SU-DHL-6 (cell line): ENCODE results near the gene SELENOS.
"Not testable (repeated sequence)": the region's sequence is repeated elsewhere in the genome, so short reads cannot be mapped to it uniquely, and the experiment has no call there.

Experiments
- H2AFZ ChIP-seq: fragments of 200-600 bp; sonication (generic); 2 replicates; pipeline ENCODE4 v1.6.1; 2014; ENCODE audit warnings: low read depth, mild to moderate bottlenecking, moderate library complexity, mixed read lengths, antibody characterized with exemption, low read length; ENCODE audit not compliant: severe bottlenecking
- H3F3A ChIP-seq: fragments of 200-600 bp; shearing (Covaris generic); 2 replicates; pipeline ENCODE4 v1.6.0; 2016; ENCODE audit warnings: antibody characterized with exemption, mild to moderate bottlenecking; ENCODE audit not compliant: insufficient read depth
- H3K27ac ChIP-seq: fragments of 200-600 bp; sonication (generic); 2 replicates; pipeline ENCODE4 v1.5.1; 2016; ENCODE audit warnings: low read depth, mild to moderate bottlenecking, low read length, moderate library complexity, mixed read lengths
- H3K27me3 ChIP-seq: fragments of 200-600 bp; sonication (generic), shearing (Covaris generic); 2 replicates; pipeline ENCODE4 v1.6.0; 2014; ENCODE audit warnings: mild to moderate bottlenecking, low read length
- H3K36me3 ChIP-seq: fragments of 200-600 bp; sonication (generic); 2 replicates; pipeline ENCODE4 v1.6.1; 2014; ENCODE audit warnings: mild to moderate bottlenecking, low read length, mixed read lengths
- H3K4me2 ChIP-seq: fragments of 300-600, 200-600 bp; shearing (Covaris generic), sonication (generic); 2 replicates; pipeline ENCODE4 v1.6.0; 2014; ENCODE audit warnings: low read length, low read depth, mild to moderate bottlenecking; ENCODE audit not compliant: poor library complexity, severe bottlenecking
- H3K4me3 ChIP-seq: fragments of 200-600 bp; sonication (generic); 2 replicates; pipeline ENCODE4 v1.5.1; 2014; ENCODE audit warnings: antibody characterized with exemption, low read length, mild to moderate bottlenecking, mixed read lengths; ENCODE audit not compliant: insufficient read depth, poor library complexity, severe bottlenecking
- H3K79me2 ChIP-seq: fragments of 200-600 bp; sonication (generic); 2 replicates; pipeline ENCODE4 v1.6.1; 2014; ENCODE audit warnings: mild to moderate bottlenecking, low read length, moderate library complexity; ENCODE audit not compliant: insufficient read depth
- H3K9ac ChIP-seq: fragments of 200-600 bp; sonication (generic); 2 replicates; pipeline ENCODE4 v1.7.0; 2014; ENCODE audit warnings: mild to moderate bottlenecking, low read length
- H3K9me2 ChIP-seq: fragments of 200-600 bp; sonication (generic); replicated peaks from 2 replicates; pipeline ENCODE4 v1.6.1; 2014; ENCODE audit warnings: low read length; ENCODE audit not compliant: insufficient read depth
- H3K9me3 ChIP-seq: fragments of 200-600 bp; sonication (generic); 2 replicates; pipeline ENCODE4 v1.6.1; 2014; ENCODE audit warnings: low read length, mixed read lengths; ENCODE audit not compliant: insufficient read depth
- H4K20me1 ChIP-seq: fragments of 200-600 bp; sonication (generic); 2 replicates; pipeline ENCODE4 v1.6.1; 2014; ENCODE audit warnings: low read depth, mild to moderate bottlenecking, antibody characterized with exemption, low read length, moderate library complexity, mixed read lengths
- EZH2phosphoT487 ChIP-seq: fragments of 200-600 bp; sonication (generic), shearing (Covaris generic); conservative IDR thresholded peaks from 2 replicates; pipeline ENCODE4 v1.6.1; 2018; ENCODE audit warnings: mild to moderate bottlenecking, antibody characterized with exemption, low read length, moderate library complexity, mixed read lengths
- TF ChIP-seq, protein P1 (sequence below): fragments of 200-600 bp; sonication (generic); IDR thresholded peaks from one replicate; pipeline ENCODE4 v1.5.1; 2017; ENCODE audit warnings: antibody characterized with exemption, mild to moderate bottlenecking, low read length, moderate library complexity; ENCODE audit not compliant: insufficient read depth, poor library complexity, severe bottlenecking

SELENOS gene

GRCh38 chr15:101293122-101293521 lies 15.8 kb upstream of the SELENOS start:
- TF ChIP-seq EZH2phosphoT487, result no peak
- TF ChIP-seq, protein P1, sequence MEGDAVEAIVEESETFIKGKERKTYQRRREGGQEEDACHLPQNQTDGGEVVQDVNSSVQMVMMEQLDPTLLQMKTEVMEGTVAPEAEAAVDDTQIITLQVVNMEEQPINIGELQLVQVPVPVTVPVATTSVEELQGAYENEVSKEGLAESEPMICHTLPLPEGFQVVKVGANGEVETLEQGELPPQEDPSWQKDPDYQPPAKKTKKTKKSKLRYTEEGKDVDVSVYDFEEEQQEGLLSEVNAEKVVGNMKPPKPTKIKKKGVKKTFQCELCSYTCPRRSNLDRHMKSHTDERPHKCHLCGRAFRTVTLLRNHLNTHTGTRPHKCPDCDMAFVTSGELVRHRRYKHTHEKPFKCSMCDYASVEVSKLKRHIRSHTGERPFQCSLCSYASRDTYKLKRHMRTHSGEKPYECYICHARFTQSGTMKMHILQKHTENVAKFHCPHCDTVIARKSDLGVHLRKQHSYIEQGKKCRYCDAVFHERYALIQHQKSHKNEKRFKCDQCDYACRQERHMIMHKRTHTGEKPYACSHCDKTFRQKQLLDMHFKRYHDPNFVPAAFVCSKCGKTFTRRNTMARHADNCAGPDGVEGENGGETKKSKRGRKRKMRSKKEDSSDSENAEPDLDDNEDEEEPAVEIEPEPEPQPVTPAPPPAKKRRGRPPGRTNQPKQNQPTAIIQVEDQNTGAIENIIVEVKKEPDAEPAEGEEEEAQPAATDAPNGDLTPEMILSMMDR, result no peak
- H3K9me3 ChIP-seq, result peaks cover 7% of the 10 kb centered on the region; the same call in 1 of the 2 replicates
- H3K36me3 ChIP-seq, result peaks cover 30% of the 10 kb centered on the region
- peak overlapping the region; percentile 6; the same call in 1 of the 2 replicates for H3K27ac ChIP-seq
- no peaks in the 10 kb centered on the region for H3K9me2 ChIP-seq
- H4K20me1 ChIP-seq, result peaks cover 28% of the 10 kb centered on the region
- H3F3A ChIP-seq, result peaks cover 31% of the 10 kb centered on the region
- peaks cover 69% of the 10 kb centered on the region for H3K79me2 ChIP-seq
- H3K4me3 ChIP-seq, result peak overlapping the region; percentile 90
- peak overlapping the region; percentile 97 for H3K4me2 ChIP-seq
- no peaks in the 10 kb centered on the region for H3K27me3 ChIP-seq
- H2AFZ ChIP-seq, result no peak overlapping the region
- H3K9ac ChIP-seq, result peak overlapping the region; percentile 89

- Histone ChIP-seq H3K9me3 (no peaks in the 10 kb centered on the region), H3F3A (peaks cover 25% of the 10 kb centered on the region), H4K20me1 (peaks cover 39% of the 10 kb centered on the region), H3K4me3 (no peak overlapping the region), H3K9me2 (no peaks in the 10 kb centered on the region), H3K4me2 (no peak overlapping the region), H3K27me3 (no peaks in the 10 kb centered on the region), H3K79me2 (peaks cover 71% of the 10 kb centered on the region), H3K9ac (no peak overlapping the region), H3K27ac (no peak overlapping the region), H3K36me3 (peaks cover 64% of the 10 kb centered on the region), H2AFZ (no peak overlapping the region)
- TF ChIP-seq EZH2phosphoT487, result no peak
- TF ChIP-seq, protein P1, result peak; percentile 65
Observed at GRCh38 chr15:101288905-101289513, 11.7 kb upstream of the SELENOS start.

GRCh38 chr15:101287342-101287741 lies 10.1 kb upstream of the SELENOS start:
- H3K4me2 ChIP-seq, H3K27me3 ChIP-seq, H3K9ac ChIP-seq, H3K9me3 ChIP-seq, H3K4me3 ChIP-seq, H3K27ac ChIP-seq, H2AFZ ChIP-seq, H3K9me2 ChIP-seq: not testable (repeated sequence)
- Histone ChIP-seq H4K20me1 (peaks cover 27% of the 10 kb centered on the region), H3K79me2 (peaks cover 54% of the 10 kb centered on the region), H3F3A (peaks cover 27% of the 10 kb centered on the region), H3K36me3 (peaks cover 68% of the 10 kb centered on the region)

DNA sequence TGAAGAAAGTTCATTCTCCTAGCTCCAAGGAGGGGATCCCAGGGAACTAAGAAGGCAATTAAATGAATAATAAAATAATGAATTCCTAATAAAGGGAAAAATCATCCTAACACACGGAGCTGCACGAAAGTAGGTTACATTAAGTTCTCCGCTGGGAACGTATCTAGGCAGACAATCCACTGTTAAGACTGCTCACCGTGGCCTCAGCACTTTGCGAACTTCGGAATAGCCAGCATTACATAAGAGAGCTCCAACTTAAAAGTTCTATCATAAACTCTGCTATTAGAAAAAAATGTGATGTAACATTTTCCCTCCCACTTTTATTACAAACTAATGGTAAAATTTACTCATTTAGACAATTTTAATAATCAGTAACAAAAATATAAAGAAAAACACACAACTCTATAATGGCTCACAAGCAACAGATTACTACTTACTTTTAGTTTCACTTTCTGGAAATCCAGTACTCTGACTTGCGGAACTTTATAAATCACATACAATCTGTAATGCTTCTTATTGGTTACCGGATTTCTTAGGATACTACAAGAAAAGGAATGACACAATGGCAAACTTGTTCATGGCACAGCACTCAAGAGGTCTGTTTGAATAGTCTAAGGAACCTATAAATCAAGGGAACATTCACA lies 9.3 kb upstream of the SELENOS start:
- Histone ChIP-seq H3F3A (peaks cover 28% of the 10 kb centered on the region), H3K27me3 (no peaks in the 10 kb centered on the region), H3K27ac (no peak overlapping the region), H3K9me2 (no peaks in the 10 kb centered on the region), H3K4me3 (no peak overlapping the region), H4K20me1 (peaks cover 20% of the 10 kb centered on the region), H3K79me2 (peaks cover 47% of the 10 kb centered on the region), H2AFZ (no peak overlapping the region), H3K36me3 (peaks cover 61% of the 10 kb centered on the region), H3K9me3 (no peaks in the 10 kb centered on the region), H3K4me2 (no peak overlapping the region), H3K9ac (no peak overlapping the region)
- TF ChIP-seq, protein P1, result no peak
- TF ChIP-seq EZH2phosphoT487, result no peak
